COLO668 (cell line): ENCODE data around the gene CABCOCO1.

Experiments
- DNase-seq: peaks from one replicate; lab custom pipeline; 2025; ENCODE audit not compliant: unreplicated experiment; lab: John Stamatoyannopoulos, UW

Gene CABCOCO1

GRCh38 chr10:61784354-61785133 is 121.8 kb downstream of the CABCOCO1 start:
- DNase-seq: no peak

GRCh38 chr10:61785473-61786105 is 122.9 kb downstream of the CABCOCO1 start:
- no peak for DNase-seq

- no peak for DNase-seq
Observed at GRCh38 chr10:61786728-61787127, 124.0 kb downstream of the CABCOCO1 start.

GRCh38 chr10:61787170-61787569 is 124.4 kb downstream of the CABCOCO1 start:
- DNase-seq: no peak

- no peak for DNase-seq
Observed at GRCh38 chr10:61789031-61789430, 126.3 kb downstream of the CABCOCO1 start.

- DNase-seq: no peak
Observed at GRCh38 chr10:61791216-61791615, 128.5 kb downstream of the CABCOCO1 start.

GRCh38 chr10:61792097-61792716 is 129.5 kb downstream of the CABCOCO1 start:
- DNase-seq: no peak

- no peak for DNase-seq
Observed at GRCh38 chr10:61792921-61793320, 130.2 kb downstream of the CABCOCO1 start.

- peak; percentile 51 for DNase-seq
Observed at GRCh38 chr10:61793760-61794703, 131.3 kb downstream of the CABCOCO1 start.

- DNase-seq: no peak
Observed at GRCh38 chr10:61795147-61795546, 132.4 kb downstream of the CABCOCO1 start.

- DNase-seq: no peak
Observed at GRCh38 chr10:61795551-61795950, 132.8 kb downstream of the CABCOCO1 start.

- no peak for DNase-seq
Observed at GRCh38 chr10:61796785-61797184, 134.1 kb downstream of the CABCOCO1 start.

GRCh38 chr10:61797304-61798153 is 134.8 kb downstream of the CABCOCO1 start:
- DNase-seq: no peak

- DNase-seq: no peak
Observed at GRCh38 chr10:61798713-61799112, 136.0 kb downstream of the CABCOCO1 start.

GRCh38 chr10:61801484-61801883 is 138.8 kb downstream of the CABCOCO1 start:
- no peak for DNase-seq

- no peak for DNase-seq
Observed at GRCh38 chr10:61803269-61803668, 140.5 kb downstream of the CABCOCO1 start.

- DNase-seq: no peak
Observed at GRCh38 chr10:61804414-61804813, 141.7 kb downstream of the CABCOCO1 start.

GRCh38 chr10:61805091-61805490 is 142.4 kb downstream of the CABCOCO1 start:
- no peak for DNase-seq

- DNase-seq: no peak
Observed at GRCh38 chr10:61810263-61810662, 147.5 kb downstream of the CABCOCO1 start.

GRCh38 chr10:61812052-61812721 is 149.5 kb downstream of the CABCOCO1 start:
- no peak for DNase-seq
